Activated CD4-positive, alpha-beta T cell treated with anti-CD3 and anti-CD28 coated beads for 4 hours (primary cell): ENCODE measurements around the gene FGF19.
"Not testable (repeated sequence)": the region's sequence is repeated elsewhere in the genome, so short reads cannot be mapped to it uniquely, and the experiment has no call there.

Source experiments
- DNase-seq, 2 donors: peaks; one replicate each; pipeline ENCODE4 v3.0.0-alpha.2; 2020

Gene FGF19

GRCh38 chr11:69716891-69717747 is 13.3 kb upstream of the FGF19 start:
- no peak for DNase-seq

- DNase-seq, result no peak
Observed at GRCh38 chr11:69716099-69716498, 12.3 kb upstream of the FGF19 start.

- no peak for DNase-seq
Observed at GRCh38 chr11:69715446-69715845, 11.6 kb upstream of the FGF19 start.

GRCh38 chr11:69711822-69712801 is 8.3 kb upstream of the FGF19 start:
- no peak for DNase-seq

GRCh38 chr11:69708736-69709401 is 5.0 kb upstream of the FGF19 start:
- no peak for DNase-seq

GRCh38 chr11:69707176-69707575 is 3.4 kb upstream of the FGF19 start:
- DNase-seq, result no peak

GRCh38 chr11:69705901-69706787 is 2.3 kb upstream of the FGF19 start:
- no peak for DNase-seq

GRCh38 chr11:69705351-69705811 is 1.6 kb upstream of the FGF19 start:
- no peak for DNase-seq

GRCh38 chr11:69704508-69705253 is 859 bp upstream of the FGF19 start:
- DNase-seq, result no peak

- DNase-seq, result no peak
Observed at GRCh38 chr11:69703453-69703767, 412 bp downstream of the FGF19 start.

- no peak for DNase-seq
Observed at GRCh38 chr11:69702769-69703452, 911 bp downstream of the FGF19 start.

GRCh38 chr11:69702239-69702691 is 1.6 kb downstream of the FGF19 start:
- DNase-seq, result no peak

GRCh38 chr11:69700278-69701140 is 3.3 kb downstream of the FGF19 start:
- DNase-seq, result no peak

- no peak for DNase-seq
Observed at GRCh38 chr11:69699213-69699612, 4.6 kb downstream of the FGF19 start.

GRCh38 chr11:69698362-69698761 is 5.5 kb downstream of the FGF19 start:
- DNase-seq, result no peak

- DNase-seq, result no peak
Observed at GRCh38 chr11:69697861-69698260, 6.0 kb downstream of the FGF19 start.

- no peak for DNase-seq
Observed at GRCh38 chr11:69697469-69697843, 6.4 kb downstream of the FGF19 start.

GRCh38 chr11:69696749-69697468 is 6.9 kb downstream of the FGF19 start:
- no peak for DNase-seq

GRCh38 chr11:69695995-69696394 is 7.8 kb downstream of the FGF19 start:
- DNase-seq, result not testable (repeated sequence)
